ENCODE data around the gene EVC2. TPM values are rescaled to one million over a fixed set of nuclear protein-coding genes. Genes with fewer than 3 reads are reported as not detected.

Gene EVC2
- total and polyA plus RNA-seq, 2 of the 13 experiments (the other 11 are each of a cell fraction or from before 2014, with no cell fraction given) = not detected

GRCh38 chr4:5632571-5632970, 75.8 kb downstream of the EVC2 start:
- no TSS peak for BruUV-seq (replicated peaks)
- Histone ChIP-seq H3K27ac (ENCODE audit: extremely low read length, insufficient read depth, low read length) (no peak overlapping the region), H3K4me3 (replicated peaks in 1 of 3; ENCODE audit: insufficient read depth in 1 of 3, low read depth in 2 of 3, low read length in 3 of 3) (no peak overlapping the region), H3K9ac (ENCODE audit: insufficient read depth, low read depth, low read length) (no peak overlapping the region), H3K9me3 (ENCODE audit: low read length) (no peaks in the 10 kb centered on the region), H3K4me1 (ENCODE audit: insufficient read depth, low read length) (no peaks in the 10 kb centered on the region), H2AFZ (ENCODE audit: low read length) (no peak overlapping the region), H3K27me3 (ENCODE audit: control insufficient read depth in 1 of 2, insufficient read depth in 2 of 2, low read length in 2 of 2) (no peaks in the 10 kb centered on the region; a peak in 2 of 5 replicates), H3K36me3 (replicated peaks in 1 of 2; ENCODE audit: control insufficient read depth in 1 of 2, insufficient read depth in 2 of 2, low read length in 2 of 2) (no peaks in the 10 kb centered on the region), H3K4me2 (ENCODE audit: low read depth, low read length) (no peak overlapping the region), H4K20me1 (ENCODE audit: insufficient read depth, low read length) (no peaks in the 10 kb centered on the region), H3K79me2 (ENCODE audit: insufficient read depth, low read length) (no peaks in the 10 kb centered on the region)
- in situ Hi-C loops (cut with HindIII; ENCODE audit: extremely low pct_ligation_motif_present, low pct_unique_long_range_greater_than_20kb) = no loop called here
- CTCF ChIA-PET (ENCODE audit: low intra/inter-chr PET ratio, low total read pairs) = no interaction called here
- no peak for FAIRE-seq
- no peak for DNase-seq (ENCODE audit: low spot score)
- 0% methylated on average over 2 of the region's 2 CpGs for WGBS (ENCODE audit: low lambda C conversion rate)
- no peak for ATAC-seq
- POLR2A ChIA-PET = no interaction called here
- intact Hi-C loops (cut with micrococcal nuclease; ENCODE audit: unreplicated experiment) = no loop called here
- no peak for TF ChIP-seq REST (IDR thresholded peaks at IDR 0.05; ENCODE audit: borderline replicate concordance in 1 of 2, low read depth in 1 of 2, low read length in 2 of 2)
- TF ChIP-seq PCBP2 (optimal IDR thresholded peaks at IDR 0.05; ENCODE audit: low read depth, low read length, poor library complexity, severe bottlenecking) = no peak
- TF ChIP-seq SUZ12 (IDR thresholded peaks at IDR 0.05; ENCODE audit: low read depth, low read length) = no peak
- TF ChIP-seq ZNF234 (CRISPR knock-in tag; conservative IDR thresholded peaks at IDR 0.05) = no peak
- TF ChIP-seq FUBP1 (CRISPR knock-in tag; IDR thresholded peaks at IDR 0.05; ENCODE audit: borderline replicate concordance) = no peak
- TF ChIP-seq NFIB (CRISPR knock-in tag; IDR thresholded peaks at IDR 0.05; ENCODE audit: borderline replicate concordance) = no peak
- TF ChIP-seq, protein P1, sequence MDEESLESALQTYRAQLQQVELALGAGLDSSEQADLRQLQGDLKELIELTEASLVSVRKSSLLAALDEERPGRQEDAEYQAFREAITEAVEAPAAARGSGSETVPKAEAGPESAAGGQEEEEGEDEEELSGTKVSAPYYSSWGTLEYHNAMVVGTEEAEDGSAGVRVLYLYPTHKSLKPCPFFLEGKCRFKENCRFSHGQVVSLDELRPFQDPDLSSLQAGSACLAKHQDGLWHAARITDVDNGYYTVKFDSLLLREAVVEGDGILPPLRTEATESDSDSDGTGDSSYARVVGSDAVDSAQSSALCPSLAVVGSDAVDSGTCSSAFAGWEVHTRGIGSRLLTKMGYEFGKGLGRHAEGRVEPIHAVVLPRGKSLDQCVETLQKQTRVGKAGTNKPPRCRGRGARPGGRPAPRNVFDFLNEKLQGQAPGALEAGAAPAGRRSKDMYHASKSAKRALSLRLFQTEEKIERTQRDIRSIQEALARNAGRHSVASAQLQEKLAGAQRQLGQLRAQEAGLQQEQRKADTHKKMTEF (CRISPR knock-in tag; IDR thresholded peaks at IDR 0.05) = no peak
- no peak for TF ChIP-seq GZF1 (CRISPR knock-in tag; IDR thresholded peaks at IDR 0.05)
- TF ChIP-seq, protein P2, sequence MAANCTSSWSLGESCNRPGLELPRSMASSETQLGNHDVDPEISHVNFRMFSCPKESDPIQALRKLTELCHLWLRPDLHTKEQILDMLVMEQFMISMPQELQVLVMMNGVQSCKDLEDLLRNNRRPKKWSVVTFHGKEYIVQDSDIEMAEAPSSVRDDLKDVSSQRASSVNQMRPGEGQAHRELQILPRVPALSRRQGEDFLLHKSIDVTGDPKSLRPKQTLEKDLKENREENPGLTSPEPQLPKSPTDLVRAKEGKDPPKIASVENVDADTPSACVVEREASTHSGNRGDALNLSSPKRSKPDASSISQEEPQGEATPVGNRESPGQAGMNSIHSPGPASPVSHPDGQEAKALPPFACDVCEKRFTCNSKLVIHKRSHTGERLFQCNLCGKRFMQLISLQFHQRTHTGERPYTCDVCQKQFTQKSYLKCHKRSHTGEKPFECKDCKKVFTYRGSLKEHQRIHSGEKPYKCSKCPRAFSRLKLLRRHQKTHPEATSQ (CRISPR knock-in tag; IDR thresholded peaks at IDR 0.05; ENCODE audit: borderline replicate concordance) = no peak
- no peak for TF ChIP-seq ELF1 (CRISPR knock-in tag; IDR thresholded peaks at IDR 0.05)
- TF ChIP-seq FLYWCH1 (CRISPR knock-in tag; IDR thresholded peaks at IDR 0.05) = no peak
- no peak for TF ChIP-seq ETV6 (CRISPR knock-in tag; conservative IDR thresholded peaks at IDR 0.05)
- TF ChIP-seq, protein P3, sequence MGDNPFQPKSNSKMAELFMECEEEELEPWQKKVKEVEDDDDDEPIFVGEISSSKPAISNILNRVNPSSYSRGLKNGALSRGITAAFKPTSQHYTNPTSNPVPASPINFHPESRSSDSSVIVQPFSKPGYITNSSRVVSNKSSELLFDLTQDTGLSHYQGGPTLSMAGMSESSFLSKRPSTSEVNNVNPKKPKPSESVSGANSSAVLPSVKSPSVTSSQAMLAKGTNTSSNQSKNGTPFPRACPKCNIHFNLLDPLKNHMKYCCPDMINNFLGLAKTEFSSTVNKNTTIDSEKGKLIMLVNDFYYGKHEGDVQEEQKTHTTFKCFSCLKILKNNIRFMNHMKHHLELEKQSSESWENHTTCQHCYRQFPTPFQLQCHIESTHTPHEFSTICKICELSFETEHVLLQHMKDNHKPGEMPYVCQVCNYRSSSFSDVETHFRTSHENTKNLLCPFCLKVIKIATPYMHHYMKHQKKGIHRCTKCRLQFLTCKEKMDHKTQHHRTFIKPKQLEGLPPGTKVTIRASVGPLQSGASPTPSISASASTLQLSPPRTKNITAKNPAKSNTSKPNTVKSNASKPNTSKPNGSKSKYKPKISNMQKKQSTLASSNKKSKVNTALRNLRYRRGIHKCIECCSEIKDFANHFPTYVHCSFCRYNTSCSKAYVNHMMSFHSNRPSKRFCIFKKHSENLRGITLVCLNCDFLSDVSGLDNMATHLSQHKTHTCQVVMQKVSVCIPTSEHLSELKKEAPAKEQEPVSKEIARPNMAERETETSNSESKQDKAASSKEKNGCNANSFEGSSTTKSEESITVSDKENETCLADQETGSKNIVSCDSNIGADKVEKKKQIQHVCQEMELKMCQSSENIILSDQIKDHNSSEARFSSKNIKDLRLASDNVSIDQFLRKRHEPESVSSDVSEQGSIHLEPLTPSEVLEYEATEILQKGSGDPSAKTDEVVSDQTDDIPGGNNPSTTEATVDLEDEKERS (CRISPR knock-in tag; IDR thresholded peaks at IDR 0.05) = no peak
